Measurements from ENCODE around the gene ATP1A1.

ATP1A1 gene

GRCh38 chr1:116415200-116415698 is 42.2 kb downstream of the ATP1A1 start:
- no peak for DNase-seq (ENCODE audit: low spot score)

DNA sequence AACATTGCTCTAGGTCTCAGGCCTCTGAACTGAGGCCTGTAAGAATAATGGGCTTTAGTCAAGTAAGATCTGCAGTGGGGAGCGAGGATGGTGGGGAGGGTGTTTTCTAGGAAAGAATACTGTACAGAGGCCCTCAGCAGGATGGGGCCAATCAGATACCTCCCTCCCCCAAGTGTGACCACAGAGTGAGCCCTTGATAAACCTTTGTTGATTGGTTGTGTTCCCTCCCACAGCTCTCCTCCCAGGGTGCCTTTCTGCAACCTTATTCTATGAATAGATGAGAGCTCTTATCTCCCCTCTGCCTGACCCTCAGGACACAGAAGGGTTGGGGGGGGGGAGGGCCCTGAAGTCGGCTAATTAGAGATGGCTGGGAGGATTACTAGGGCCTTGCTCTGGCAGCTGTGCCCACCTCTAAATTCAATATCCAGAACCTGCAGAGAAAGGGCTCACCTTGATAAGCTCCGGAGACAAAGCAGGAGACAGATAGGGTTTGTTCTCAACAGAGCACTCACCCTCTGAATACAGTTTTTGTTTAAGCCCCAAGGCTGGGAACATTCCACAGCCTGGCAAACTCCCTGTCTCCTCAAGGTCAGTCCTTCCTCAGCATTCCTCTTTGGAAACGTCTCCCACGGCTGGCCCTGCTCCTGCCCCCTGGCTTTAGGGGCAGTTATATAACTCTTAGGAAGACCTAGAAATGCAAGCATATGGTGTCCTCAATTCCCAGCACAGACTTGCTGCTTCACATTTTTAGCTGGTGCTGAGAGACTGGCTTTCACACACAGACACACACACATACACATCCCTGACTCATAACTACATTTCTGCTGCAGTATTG is 42.9 kb downstream of the ATP1A1 start:
- DNase-seq (ENCODE audit: low spot score), result no peak

GRCh38 chr1:116416854-116417513 is 43.9 kb downstream of the ATP1A1 start:
- no peak for DNase-seq (ENCODE audit: low spot score)

DNA sequence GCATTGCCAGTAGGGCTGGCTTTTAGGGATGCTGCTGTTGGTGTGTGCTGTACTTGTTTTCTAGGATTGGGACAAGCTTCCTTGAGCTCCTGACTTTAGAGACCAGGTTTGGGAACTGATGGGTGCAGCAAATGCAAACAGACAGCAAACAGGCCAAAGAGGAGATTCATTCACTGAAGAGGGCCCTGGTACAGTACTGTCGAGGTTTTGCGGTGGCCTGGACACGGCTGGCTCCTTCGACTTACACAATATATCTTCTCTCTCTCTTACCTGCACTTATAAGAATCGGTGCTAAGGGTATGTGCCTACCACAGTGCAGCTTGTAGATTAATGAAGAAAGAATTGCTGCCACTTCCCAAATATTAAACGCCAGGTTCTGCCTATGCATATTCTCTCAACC is 44.6 kb downstream of the ATP1A1 start:
- no peak for DNase-seq (ENCODE audit: low spot score)

DNA sequence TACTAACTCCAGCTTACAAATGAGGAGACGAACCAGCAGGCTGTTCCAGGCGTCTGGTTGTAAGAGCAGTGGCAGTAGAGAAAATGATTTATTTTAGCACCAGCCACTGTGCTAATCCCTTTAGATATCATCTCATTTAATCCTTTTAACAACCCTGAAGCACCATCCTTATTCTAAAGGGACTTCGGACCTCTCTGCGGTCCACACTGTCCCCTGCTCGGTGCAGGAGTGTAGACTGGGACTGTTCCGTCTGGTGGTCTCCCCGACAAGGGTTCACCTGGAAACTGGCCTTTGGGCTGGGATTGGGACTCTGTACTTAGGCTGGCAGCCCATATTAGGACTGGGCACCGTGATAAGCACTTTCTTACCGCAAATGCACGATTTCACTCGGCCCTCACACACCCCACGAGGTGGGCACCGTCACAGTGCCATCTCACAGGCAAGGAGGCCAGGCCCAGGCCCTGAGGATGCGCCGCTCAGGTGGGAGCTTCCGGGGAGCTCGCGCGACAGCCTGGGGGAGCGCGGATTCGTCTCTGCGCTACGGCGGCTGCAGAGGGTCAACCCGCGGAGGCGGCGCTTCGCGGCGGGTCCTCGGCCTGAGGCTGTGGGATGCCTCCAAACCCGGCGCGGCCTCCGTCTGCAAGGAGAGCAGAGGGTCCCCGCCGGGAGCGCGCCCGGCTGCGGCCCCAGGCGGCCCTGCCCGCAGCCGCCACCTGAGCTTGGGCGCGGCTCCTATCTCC is 45.2 kb downstream of the ATP1A1 start:
- DNase-seq (ENCODE audit: low spot score), result peak; percentile 74

GRCh38 chr1:116420417-116421200 is 47.6 kb downstream of the ATP1A1 start:
- no peak for DNase-seq (ENCODE audit: low spot score)

GRCh38 chr1:116424438-116424837 is 51.4 kb downstream of the ATP1A1 start:
- no peak for DNase-seq (ENCODE audit: low spot score)

GRCh38 chr1:116424863-116425262 is 51.8 kb downstream of the ATP1A1 start:
- no peak for DNase-seq (ENCODE audit: low spot score)

DNA sequence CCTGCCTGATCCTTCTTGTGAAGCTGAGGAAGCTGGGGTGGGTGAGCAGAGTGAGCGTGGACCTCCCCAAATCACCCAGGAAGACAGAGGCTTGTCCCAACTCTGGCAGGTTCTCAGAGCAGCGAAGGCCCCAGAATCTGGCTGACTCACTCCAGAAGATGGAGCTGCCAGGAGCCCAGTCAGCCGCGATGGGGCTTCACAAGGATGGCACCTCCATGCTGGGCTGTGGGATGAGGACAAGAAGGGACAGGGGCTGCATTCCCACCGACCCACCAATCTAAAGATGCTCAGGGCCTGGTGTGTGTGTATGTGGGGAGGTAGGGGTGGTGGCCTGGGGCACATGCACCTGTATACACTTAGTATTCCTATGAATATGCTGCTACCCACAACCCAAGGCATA is 52.9 kb downstream of the ATP1A1 start:
- DNase-seq (ENCODE audit: low spot score), result no peak

DNA sequence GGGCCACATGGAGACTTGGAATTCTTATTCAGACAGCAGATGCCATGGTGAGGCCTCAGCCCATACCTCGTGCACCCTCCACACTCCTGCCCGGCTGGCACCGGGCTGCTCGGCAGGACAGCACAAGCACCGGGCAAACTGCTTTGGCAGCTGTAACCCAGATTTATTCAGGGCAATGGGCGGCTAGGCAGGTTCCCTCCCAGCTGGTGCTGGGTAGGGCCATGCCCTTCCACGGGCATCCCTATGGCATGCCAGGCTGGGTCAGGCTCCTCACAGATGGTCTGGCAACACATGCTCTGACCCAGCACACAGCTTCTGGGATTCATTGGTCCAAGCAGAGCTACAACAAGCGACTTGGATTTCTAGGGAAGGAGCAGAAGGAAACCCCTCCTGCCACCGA is 53.4 kb downstream of the ATP1A1 start:
- no peak for DNase-seq (ENCODE audit: low spot score)

DNA sequence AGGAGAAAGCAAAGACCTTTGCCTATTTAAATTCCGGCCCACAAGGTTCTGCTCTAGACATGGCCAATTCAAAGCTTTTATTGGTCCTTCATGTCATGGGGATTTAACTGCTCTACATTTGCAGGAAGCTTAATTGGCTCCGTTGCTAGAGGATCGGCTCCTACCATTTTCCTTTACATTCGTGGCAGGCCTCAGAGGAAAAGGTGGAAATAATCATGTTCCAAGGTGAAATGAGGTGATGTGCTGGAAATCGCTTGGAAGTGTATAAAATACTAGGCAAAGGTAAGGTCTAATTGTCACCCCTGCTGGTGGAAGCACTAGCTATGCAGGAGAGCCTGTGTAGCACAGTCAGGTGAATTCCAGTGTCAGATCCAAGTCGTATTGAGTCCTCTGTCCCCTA is 55.5 kb downstream of the ATP1A1 start:
- DNase-seq (ENCODE audit: low spot score), result no peak

DNA sequence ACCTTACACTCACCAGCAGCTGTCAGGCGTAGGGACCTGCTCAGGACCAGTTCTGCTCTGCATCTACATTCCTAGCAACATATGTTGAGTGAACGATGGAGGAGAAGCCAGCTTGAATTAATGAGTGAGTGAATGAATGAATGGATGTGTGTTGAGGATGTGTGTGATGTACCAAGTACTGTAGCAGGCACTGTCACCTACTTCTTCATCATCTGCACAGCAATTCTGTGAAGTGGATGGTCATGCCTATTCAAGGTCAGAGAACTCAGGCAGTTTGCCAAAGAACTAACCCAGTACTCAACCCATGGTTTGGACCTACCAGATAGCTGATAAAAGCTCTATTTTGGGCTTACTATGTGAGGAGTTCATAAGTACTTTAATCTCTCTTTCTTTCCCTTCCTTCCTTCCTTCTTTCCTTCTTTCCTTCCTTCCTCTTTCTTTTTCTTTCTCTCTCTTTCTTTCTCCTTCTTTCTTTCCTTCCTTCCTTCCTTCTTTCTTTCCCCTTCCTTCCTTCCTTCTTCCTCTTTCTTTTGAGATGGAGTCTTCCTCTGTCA is 56.9 kb downstream of the ATP1A1 start:
- no peak for DNase-seq (ENCODE audit: low spot score)

- DNase-seq (ENCODE audit: low spot score), result no peak
Measured at GRCh38 chr1:116431870-116432500, 58.9 kb downstream of the ATP1A1 start.

GRCh38 chr1:116432655-116433265 is 59.7 kb downstream of the ATP1A1 start:
- DNase-seq (ENCODE audit: low spot score), result no peak

GRCh38 chr1:116433275-116434257 is 60.5 kb downstream of the ATP1A1 start:
- peak; percentile 97 for DNase-seq (ENCODE audit: low spot score)

DNA sequence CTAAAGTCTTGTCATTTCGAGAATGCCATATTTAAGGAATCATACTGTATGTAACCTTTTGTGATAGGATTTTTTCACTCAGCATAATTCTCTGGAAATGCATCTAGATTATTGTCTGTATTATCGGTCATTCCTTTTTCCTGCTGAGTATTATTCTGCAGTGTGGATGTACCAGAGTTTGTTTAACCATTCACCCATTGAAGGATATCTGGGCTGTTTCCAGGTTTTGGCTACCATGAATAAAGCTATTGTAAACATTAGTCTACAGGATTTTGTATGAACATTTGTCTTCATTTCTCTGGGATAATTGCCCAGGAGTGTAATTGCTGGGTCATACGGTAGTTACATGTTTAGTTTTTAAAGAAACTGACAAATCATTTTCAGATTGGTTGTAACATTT is 61.8 kb downstream of the ATP1A1 start:
- no peak for DNase-seq (ENCODE audit: low spot score)

DNA sequence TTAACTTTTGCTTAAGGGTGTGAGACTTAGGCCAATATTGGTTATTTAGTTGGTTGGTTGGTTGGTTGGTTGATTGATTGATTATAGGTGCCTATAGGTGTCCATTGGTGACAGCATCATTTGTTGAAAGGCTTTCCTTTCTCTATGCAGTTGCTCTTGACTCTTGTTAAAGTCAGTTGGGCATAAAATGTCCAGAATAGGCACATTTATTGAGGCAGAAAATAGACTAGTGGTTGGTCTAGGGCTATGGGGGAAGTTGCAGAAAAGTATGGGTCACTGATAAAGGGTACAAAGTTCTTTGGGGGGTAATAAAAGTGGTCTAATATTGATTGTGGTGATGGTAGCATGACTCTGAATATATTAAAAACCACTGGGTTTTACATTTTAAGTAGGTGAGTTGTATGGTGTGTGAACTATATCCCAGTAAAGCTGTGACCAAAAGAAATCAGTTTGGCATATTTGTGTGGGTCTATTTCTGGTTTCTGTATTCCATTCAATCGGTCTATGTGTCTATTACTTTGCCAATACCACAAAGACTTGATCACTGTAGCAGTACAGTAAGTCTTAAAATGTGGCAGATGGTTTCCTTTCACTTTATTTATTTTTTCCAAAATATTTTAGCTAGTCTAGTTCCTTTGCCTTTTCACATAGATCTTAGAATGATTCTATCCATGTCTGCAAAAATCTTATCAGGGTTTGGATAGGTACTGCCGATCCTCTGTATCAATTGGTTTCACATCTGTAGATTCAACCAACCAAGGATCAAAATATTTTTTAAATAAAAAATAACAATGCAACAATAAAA is 63.0 kb downstream of the ATP1A1 start:
- no peak for DNase-seq (ENCODE audit: low spot score)

DNA sequence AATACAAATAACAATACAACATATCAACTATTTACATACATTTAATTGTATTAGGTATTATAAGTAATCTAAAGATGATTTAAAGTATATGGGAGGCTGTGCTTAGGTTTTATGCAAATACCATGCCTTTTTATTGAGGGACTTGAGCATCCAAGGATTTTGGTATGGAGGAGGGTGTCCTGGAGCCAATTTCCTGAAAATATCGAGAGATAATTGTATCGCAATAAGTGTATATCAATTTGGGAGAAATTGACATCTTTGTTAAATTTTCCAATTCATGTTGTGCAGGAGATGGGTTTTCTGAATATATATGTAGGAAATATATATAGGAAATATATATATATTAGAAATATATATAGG is 63.5 kb downstream of the ATP1A1 start:
- DNase-seq (ENCODE audit: low spot score), result no peak

GRCh38 chr1:116439701-116440100 is 66.7 kb downstream of the ATP1A1 start:
- no peak for DNase-seq (ENCODE audit: low spot score)

All from putamen (tissue), 1 donor.